Astrocyte of the hippocampus (primary cell): Measurements from ENCODE around the gene MYH10.
"Not testable (repeated sequence)": the region's sequence is repeated elsewhere in the genome, so short reads cannot be mapped to it uniquely, and the experiment has no call there.

Experiments used
- DNase-seq: peaks from one replicate; pipeline ENCODE4 v3.0.0; 2011; ENCODE audit warnings: low read depth, low spot score

MYH10 gene

DNA sequence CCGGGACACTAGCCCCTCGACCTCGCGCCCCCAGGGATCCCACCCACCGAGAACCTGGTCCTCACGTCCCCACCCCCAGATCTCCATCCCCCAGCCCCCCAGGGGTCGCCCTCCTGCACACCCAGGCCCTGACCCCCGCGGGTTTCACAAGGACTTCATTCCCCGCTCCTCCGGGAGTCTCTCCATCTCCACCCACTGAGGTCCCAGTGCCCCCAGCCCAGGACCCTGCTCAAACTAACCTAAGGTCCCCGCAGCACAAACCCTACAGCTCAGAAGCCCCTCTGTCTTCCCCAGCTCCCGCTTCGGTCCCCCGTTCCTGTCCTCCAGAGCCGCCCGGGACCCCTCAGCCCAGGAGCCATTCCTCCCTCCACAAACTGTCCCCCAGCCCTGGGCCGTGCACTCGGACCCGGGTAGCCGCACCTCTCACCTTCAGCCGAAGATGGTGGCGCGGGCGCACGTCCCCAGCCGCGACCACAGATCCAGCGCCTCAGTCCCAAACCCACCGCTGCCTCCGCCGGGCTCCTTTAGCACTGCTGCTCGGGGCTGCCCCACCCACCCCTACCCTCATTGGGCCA, at the start of gene MYH10:
MYH10 (minus strand) TSS at position 499 of the 575 bp plus-strand sequence. CDS start 7,479 bp downstream, outside the sequence.
- DNase-seq, result no peak

DNA sequence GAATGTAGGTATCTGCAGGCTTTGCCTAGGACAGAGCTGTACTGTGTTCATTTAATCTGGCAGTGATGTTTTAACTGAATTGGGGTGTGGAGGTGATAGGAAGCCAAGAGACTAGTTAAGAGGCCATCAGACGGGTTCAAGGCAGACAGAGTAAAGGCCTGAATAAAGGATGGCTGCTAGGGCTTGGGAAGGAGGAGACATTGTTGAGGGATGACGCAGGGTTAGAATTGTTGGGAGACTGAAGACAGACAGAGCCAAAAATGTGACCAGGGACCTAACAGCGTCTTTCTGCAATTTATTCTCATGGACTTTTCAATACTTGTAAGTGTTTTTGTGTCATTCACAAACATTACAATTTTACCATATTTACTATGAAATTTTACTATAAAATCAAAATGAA, 48.6 kb upstream of the MYH10 start:
- DNase-seq, result no peak

DNA sequence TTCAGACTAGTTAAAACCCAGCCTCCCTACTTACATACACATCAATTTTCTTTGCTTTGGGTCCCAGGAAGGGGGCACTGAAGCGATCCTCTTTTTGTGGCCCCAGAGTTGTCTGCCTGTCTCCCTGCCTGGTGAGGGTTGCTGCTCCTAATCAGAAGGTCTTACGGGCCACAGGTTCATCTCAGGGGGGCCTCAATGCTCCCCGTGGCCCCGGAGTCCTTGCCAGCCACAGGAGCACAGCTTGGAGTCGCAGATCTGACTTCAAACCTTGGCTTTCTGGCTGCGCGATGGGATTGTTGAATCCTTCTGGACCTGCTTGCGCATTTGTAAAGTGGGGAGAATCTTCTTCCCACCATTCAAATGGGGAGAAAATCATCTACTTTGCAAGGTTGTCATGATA, 44.8 kb upstream of the MYH10 start:
- no peak for DNase-seq

DNA sequence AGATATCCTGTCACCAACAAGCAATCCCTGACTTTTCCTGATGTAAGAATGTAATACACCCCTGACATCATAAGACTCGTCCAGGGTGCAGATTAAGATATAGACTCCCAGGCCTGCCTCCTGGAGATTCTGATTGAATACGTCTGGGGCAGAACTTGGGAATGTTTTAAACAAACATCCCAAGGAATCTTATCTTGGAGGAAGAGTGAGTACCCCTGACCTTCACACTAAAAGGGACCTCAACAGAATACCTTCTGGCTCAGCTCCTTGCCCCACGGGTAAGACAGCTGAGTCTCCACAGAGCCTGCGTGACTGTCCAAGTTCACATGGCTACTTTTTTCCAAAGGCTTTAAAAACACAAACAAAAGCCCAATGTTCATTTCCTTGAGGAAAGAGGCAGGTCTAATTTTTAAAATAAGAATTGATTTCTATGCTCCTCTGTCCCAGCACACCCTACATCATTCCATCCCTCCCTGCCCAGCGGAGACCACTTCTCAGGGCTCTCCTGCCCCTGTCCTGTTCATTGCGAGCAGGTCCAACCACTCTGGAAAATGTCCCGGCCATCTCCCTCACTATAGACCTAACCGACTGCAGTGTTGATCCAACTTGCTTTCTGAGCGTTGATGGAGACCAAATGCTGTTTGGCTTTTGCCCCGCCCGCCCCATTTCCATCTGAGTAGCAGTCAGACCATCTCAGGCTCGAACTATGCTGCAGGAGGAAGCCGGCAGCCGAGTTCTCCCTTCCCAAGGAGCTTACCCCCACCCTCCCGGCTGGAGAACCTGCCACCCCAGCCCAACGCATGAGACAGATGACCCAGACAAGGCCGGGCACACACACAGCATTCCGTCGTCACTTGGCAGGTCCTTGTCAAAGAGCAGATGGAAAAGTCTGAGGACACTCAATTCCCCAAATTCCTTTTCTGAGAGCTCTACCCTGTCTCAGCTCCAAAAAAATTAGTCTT, 44.1 kb upstream of the MYH10 start:
- no peak for DNase-seq

DNA sequence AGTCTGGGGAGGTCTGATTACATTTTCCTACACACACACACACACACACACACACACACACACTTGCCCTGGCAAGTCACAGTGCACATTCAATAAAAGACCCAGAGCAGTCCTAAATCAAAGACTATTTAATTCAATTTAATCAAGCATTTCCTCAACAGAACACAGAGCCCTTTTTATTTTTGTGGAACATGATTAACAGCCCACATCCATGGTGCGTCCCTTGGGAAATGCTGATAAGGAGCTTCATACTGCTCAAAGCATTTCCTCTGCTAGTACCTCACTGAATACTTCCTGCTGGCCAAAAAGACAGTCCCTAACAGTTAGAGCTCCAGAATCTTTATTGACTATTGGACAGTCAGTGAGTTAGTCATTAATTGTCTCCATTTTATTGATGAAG, 43.1 kb upstream of the MYH10 start:
- DNase-seq, result no peak

DNA sequence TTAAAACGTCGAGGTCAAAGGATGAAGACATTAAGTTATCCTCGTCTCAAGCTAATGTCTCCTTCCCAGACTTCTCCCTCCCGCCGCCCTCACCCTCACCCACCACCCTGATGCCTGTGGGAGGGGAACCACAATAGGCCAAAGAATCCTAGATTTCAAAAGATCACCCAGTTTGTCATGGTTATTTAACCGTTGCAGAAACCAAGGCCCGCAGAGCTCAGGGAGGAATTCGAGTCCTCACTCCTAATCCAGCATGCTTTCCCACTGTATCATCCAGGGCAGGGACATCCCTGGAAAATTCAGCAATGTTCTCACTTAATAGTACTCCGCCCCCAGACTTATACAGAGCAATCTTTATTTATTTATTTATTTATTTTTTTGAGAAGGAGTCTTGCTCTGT, 41.8 kb upstream of the MYH10 start:
- no peak for DNase-seq

DNA sequence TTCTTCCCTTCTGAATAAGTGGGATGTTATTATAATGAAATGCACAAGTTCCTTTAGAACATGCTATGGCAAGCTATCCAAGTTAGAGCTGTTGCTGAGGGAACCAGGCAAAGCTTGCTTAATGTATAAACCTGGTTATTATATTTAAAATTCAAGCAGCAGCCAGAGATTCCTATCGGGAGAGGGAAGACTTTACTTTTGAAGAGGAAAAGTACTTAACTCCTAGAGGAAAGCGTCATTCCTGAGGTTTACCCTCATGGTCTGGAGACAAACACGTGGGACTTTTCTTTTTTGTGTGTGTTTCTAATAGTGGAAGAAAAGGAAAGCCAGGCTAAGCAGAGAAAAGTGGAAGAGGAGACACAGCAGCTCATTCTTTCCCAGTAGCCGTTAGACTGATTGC, 39.9 kb upstream of the MYH10 start:
- no peak for DNase-seq

DNA sequence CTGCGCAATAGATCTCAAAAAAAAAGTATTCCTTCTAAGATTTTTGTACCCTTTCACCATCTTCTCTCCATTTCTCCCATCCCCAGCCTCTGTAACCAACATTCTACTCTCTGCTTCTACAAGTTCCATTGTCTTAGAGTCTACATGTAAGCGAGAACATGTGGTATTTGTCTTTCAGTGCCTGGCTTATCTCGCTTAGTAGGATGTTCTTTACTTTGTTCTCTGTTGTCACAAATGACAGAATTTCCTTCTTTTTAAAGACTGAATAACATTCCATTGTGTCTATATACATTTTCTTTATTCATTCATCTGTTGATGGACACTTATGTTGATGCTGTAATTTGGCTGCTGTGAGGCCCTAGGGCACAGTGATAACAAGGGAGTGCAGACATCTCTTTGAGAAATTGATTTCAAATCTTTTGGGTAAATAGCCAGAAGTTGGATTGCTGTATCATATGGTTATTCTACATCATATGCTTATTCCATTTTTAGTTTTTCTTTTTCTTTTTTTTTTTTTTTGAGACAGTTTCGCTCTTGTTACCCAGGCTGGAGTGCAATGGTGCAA, 37.7 kb upstream of the MYH10 start:
- DNase-seq, result no peak

DNA sequence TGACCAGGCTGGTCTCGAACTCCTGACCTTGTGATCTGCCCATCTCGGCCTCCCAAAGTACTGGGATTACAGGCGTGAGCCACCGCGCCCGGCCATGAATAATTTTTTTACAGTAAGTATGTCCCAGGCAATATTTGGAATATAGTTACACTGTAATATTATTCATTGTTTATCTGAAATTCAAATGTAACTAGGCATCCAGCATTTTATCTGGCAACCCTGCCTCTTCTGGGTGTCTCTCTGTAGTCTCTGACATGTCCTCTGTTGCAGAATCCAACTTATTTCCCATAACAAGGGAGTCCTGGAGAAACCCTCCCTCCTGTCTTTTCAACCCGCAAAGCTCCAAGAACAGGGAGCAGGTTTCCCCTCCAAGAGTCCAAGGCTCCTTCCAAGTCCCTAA, 36.9 kb upstream of the MYH10 start:
- DNase-seq, result no peak

DNA sequence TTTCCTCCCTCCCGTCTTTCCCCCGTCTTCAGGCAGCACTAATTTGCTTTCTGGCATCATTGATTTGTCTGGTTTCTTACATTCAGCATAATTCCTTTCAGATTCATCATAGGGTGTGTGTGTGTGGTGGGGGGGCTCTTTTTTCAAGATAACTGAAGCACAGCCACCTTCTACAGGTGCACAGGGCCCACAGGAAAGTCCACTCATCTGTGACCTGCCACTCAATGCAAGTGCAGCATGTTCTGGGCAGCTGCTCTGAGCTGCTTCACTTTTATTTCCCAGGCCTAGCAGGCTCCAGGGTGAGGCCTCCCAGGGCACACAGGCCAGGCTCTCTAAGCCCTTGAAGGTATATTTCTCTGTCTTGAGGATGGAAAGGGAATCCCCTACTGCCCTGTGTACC, 35.2 kb upstream of the MYH10 start:
- DNase-seq, result no peak

DNA sequence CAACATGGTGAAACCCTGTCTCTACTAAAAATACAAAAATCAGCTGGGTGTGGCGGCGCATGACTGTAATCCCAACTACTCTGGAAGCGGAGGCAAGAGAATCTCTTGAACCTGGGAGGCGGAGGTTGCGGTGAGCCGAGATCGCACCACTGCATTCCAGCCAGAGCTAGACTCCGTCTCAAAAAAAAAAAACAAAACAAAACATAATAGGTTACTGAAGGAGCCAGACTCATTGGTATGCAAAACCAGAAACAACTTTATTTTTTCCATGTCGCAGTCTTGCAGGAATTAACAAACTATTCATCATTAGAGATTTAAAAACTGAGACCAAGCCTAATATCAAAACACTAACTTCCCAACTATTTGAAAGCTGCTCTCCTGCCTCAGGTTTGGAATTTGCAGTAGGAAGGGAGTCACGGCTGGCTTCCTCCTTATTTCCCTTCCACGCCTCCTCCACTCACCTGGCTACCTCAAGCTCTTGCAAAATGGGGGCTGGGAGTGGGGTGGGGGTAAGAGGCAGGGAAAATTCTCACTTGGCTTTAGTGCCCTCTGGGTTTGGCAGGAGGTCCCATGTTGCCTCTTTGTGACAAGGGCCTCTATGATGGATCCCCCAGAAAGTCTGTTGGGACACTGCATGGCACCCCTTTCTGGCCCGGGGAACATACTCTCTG, 34.1 kb upstream of the MYH10 start:
- no peak for DNase-seq

DNA sequence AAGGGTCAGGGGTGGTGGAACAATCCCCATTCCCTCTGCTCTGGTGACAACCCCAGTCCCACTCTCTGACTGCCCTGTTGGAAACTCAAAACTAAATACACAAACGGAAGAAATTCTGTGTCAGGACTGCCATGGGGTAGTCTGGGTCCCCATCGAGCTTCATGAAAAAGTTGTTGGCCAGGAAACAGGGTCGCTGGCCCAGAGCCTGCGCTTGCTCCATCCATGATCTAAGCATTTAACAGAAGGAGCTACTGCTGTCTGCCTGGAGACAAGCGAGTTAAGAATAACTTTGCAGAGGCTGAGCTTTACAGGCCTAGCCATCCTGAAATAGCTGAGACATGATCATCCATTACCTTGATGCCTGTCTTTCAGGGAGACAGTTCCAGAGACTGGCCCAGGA, 32.4 kb upstream of the MYH10 start:
- DNase-seq, result no peak

DNA sequence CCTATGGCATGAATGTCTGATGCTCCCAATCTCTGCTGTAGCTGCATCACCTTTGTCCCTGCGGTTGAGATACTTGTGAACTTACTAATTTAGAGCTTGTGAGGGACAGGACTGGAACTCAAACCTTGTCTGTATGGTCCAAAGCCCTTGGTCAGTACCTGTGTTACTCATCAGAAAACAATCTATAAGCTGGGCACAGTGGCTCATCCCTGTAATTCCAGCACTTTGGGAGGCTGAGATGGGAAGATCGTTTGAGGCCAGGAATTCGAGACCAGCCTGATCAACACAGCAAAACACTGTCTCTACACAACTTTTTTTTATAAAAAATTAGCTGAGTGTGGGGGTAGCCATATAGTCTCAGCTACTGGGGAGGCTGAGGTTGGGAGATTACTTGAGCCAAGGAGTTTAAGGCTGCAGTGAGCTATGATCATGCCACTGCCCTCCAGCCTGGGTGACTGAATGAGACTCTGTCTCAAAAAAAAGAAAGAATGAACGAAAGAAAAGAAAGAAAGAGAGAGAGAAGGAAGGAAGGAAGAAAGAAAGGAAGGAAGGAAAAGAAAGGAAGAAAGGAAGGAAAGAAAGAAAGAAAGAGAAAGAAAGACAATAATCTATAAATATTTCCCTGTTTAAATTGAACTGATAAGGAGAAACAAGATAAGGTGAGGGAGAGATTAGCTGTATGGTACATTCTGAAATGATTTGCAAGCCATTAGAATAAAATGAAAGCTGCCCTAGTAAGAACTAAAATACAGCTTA, 31.7 kb upstream of the MYH10 start:
- DNase-seq, result no peak

DNA sequence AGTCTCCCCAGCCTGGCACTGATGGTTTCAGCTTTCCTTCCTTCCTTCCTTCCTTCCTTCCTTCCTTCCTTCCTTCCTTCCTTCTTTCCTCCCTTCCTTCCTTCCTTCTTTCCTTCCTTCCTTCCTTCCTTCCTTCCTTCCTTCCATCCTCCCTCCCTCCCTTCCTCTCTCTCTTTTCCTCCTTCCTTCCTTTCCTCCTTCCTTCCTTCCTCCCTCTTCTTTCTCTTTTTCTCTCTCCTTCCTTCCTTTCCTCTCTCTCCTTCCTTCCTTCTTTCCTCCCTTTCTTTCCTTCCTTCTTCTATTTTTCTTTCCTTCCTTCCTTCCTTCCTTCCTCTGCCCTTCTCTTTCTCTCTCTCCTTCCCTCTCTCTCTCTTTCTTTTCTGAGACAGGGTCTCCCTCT, 30.2 kb upstream of the MYH10 start:
- DNase-seq, result not testable (repeated sequence)

DNA sequence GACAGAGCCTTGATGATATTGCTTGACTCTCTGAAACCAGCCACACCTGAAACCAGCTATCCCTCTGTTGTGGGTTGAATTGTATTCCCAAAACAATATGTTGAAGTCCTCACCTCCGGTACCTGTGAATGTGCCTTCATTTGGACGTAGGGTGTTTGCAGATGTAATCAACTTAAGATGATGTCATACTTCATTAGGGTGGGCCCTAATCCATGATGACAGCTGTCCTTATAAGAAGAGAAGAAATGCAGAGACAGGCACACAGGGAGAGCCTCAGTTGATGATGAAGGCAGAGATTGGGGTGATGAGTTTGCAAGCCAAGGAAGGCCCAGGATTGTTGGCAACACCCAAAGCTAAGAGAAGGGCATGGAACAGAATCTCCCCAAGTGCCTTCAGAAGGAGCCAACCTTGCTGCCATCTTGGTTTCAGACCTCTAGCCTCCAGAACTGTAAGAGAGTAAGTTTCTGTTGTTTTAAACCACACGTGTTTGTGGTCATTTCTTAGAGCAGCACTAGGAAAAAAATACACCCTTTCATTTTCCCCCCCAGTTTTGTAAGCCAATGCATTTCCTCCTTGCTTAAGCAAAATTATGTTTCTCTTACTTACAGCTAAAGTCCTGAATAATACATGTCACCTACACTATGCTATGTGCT, 29.4 kb upstream of the MYH10 start:
- DNase-seq, result no peak

DNA sequence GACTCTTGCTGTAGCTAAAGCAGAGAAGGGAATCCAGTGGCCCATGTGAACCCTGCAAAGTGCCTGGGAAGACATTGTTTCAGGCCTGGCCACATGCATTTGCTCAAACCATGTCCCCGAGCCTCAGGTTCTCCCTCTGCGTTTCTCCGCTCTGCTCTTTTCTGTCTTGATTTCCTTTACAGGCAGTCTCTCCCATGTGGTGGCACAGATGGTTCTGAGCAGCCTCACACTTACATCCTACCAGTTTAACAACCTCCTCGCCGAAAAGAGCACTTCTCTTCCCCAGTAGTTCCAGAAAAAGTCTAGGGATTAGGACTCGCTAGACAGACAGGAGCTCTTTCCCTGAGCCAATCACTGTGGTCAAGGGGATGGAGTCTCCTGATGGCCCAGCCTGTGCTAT, 28.3 kb upstream of the MYH10 start:
- DNase-seq, result no peak

DNA sequence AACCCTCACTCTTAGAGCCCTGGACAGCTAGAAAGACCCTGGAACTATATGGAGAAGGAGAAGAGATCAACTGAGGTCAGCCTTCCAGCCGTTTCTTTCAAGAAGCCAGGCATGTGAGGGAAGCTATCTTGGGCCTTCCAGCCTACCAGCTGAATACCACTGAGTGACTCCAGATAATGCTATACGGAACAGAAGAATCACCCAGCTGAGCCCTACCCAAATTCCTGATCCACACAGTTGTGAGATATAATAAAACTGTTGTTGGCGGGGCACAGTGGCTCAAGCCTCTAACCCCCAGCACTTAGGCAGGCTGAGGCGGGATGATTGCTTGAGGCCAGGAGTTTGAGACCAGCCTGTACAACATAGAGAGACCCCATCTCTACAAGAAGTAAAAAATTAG, 26.2 kb upstream of the MYH10 start:
- no peak for DNase-seq

DNA sequence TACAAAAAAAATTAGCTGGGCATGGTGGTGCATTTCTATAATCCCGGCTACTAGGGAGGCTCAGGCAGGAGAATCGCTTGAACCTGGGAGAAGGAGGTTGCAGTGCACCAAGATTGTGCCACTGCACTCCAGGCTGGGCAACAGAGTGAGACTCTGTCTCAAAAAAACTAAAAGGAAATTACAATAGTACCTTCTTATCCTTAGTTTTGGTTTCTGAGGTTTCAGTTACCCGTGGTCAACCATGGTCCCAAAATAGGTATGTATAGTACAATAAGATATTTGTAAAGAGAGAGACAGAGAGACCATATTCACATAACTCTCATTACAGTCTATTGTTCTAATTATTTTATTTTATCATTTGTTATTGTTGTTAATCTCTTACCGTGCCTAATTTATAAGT, 24.3 kb upstream of the MYH10 start:
- no peak for DNase-seq

DNA sequence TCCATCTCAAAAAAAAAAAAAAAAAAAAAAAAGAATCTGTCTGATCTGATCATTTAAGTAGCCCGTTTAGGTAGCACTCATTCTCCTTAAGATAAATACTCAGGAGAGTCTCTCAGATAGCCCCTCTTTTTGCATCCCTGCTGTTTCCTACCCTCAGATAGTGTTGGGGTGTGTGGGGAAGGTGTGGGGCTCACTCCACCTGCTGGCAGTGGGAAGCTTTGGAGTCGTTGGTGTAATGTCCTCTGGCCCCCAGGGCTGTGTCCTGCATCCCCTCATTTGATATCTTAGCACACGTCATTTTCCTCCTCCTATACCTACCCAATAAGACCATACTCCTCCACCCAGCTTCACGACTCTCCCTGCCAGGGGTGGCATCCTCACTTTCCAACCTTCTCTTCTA, 20.5 kb upstream of the MYH10 start:
- no peak for DNase-seq

DNA sequence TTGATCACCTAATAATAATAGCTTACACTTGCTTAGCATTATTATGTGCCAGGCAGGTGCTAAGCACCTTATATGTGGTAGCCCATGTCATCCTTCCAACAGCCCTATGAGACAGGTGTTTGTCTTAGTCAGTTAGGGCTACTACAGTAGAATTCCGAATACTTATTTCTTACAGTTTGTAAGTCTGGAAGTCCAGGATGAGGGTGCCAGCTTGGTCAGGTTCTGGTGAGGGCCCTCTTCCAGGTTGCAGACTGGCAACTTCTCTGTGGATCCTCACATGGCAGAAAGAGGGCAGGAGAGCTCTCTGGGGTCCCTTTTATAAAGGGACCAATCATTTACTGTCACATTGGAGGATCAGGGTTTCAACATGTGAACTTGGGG, 19.6 kb upstream of the MYH10 start:
- DNase-seq, result no peak
